ENCODE measurements around the gene KCTD14.

DNA sequence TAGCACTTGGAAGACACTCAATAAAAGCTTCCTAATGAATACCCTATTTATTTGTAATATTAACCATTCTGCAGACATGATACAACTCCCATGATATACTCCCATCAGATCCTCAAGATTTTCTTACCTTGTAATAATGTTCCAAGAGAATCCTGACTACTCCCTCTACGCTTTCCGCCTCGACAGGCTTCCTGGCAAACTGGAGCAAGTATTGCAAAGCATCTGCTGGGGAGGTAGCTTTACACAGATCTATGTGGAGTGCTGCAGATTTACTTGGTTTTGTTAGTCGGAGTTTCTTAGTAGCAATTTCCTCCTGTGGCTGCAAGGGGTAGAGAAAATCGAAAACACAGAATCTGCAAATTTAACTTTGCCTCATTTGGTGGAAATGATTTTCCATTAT, 32.1 kb downstream of the KCTD14 start:
- TF ChIP-seq, protein P1, sequence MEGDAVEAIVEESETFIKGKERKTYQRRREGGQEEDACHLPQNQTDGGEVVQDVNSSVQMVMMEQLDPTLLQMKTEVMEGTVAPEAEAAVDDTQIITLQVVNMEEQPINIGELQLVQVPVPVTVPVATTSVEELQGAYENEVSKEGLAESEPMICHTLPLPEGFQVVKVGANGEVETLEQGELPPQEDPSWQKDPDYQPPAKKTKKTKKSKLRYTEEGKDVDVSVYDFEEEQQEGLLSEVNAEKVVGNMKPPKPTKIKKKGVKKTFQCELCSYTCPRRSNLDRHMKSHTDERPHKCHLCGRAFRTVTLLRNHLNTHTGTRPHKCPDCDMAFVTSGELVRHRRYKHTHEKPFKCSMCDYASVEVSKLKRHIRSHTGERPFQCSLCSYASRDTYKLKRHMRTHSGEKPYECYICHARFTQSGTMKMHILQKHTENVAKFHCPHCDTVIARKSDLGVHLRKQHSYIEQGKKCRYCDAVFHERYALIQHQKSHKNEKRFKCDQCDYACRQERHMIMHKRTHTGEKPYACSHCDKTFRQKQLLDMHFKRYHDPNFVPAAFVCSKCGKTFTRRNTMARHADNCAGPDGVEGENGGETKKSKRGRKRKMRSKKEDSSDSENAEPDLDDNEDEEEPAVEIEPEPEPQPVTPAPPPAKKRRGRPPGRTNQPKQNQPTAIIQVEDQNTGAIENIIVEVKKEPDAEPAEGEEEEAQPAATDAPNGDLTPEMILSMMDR (IDR thresholded peaks at IDR 0.05), result no peak
- no peak for TF ChIP-seq POLR2A (IDR thresholded peaks at IDR 0.05)

Measured in adrenal gland (tissue), 5 donors.